Measurements from ENCODE around the gene JDP2.

- TF ChIP-seq GATA2 (IDR thresholded peaks at IDR 0.05; ENCODE audit: low read depth, low read length) (no peak), GATA3 (IDR thresholded peaks at IDR 0.05; ENCODE audit: low read depth, low read length) (no peak)
Measured at GRCh38 chr14:75469606-75470237, 41.9 kb downstream of the JDP2 start.
